Measurements from ENCODE around the gene PSMD12. TPM values are rescaled to one million over a fixed set of nuclear protein-coding genes. Genes with fewer than 3 reads are reported as not detected.

Gene PSMD12
- total and polyA plus RNA-seq, 7 donors = 11.4 to 38.9 (median 30.0) TPM

DNA sequence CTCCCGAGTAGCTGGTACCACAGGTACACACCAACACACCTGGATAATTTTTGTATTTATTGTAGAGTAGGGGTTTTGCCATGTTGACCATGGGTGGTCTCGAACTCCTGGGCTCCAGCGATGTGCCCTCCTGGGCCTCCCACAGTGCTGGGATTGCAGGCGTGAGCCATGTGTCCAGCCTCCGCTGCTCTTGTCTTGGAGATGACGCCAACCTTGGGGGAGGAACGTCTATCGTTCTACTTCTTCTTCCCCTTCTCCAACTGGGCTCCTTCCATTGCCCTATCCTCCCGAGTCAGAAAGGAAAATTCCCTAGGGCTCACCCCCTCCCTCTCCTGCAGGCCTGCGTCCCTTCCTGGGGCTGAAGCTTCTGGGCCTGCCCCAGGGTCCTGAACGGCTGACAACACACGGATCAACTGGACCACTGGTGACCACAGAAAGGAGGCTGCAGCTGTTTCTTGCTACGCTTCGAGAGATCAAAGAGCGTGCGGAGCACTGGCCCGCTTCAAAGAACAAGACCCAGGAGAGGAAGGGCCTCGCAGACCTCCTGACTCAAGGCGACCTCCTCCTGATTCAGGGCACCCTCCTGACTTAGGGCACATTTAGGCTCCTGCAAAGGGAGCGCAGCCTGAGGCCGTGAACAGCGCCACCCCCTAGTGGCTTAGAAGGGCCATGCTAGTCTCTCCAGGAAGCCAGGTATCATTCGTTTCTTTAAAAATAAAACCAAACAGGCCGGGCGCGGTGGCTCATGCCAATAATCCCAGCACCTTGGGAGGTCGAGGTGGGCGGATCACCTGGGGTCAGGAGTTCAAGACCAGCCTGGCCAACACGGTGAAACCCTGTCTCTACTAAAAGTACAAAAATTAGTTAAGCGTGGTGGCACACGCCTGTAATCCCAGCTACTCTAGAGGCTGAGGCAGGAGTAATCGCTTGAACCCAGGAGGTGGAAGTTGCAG lies 72.8 kb downstream of the PSMD12 start:
- intact Hi-C loops (cut with DNase I) = no loop called here

DNA sequence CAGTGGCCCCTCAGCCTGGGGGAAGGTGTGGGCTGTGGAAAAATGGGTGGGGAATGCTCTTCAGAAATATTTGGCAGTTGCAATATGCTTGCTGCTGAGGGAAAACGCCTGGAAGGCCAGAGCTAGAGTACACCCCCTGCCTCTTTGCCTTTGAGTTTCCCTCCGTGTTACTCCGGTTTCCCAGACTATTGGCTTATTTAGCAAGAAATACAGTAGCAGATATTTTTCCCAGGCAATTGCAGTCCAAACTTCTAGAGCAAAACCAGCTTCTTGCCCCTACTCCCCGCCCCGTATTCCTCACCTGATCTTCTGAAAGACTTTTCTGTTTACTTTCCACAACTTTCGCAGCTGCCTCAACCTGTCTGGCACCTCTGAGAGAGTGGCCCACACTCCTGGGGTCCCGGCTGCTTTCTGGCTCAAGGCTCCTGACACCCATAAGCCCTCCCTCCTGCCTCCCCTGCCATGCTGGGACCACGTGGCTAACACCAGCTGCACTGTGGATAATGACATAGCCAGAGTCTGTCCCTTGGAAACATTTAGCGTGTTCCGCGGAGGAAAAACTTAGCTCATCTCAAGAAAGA lies 75.6 kb downstream of the PSMD12 start:
- Histone ChIP-seq H3K36me3 (no peaks in the 10 kb centered on the region), H3K27me3 (no peaks in the 10 kb centered on the region), H3K9me3 (no peaks in the 10 kb centered on the region), H3K4me3 (no peak overlapping the region), H3K4me1 (peaks cover 0 to 12% (median 10%) of the 10 kb centered on the region in 4 donors), H3K27ac (peak overlapping the region in 2 of 4 donors; percentile 17 to 34)
- 83% methylated on average over 11 of the region's 11 CpGs for WGBS, 2 donors
- intact Hi-C loops (cut with DNase I) = no loop called here
- DNase-seq = no peak
- TF ChIP-seq POLR2A (IDR thresholded peaks at IDR 0.05) (no peak), EP300 (IDR thresholded peaks at IDR 0.05) (no peak), POLR2AphosphoS5 (IDR thresholded peaks at IDR 0.05) (no peak)
- TF ChIP-seq, protein P1, sequence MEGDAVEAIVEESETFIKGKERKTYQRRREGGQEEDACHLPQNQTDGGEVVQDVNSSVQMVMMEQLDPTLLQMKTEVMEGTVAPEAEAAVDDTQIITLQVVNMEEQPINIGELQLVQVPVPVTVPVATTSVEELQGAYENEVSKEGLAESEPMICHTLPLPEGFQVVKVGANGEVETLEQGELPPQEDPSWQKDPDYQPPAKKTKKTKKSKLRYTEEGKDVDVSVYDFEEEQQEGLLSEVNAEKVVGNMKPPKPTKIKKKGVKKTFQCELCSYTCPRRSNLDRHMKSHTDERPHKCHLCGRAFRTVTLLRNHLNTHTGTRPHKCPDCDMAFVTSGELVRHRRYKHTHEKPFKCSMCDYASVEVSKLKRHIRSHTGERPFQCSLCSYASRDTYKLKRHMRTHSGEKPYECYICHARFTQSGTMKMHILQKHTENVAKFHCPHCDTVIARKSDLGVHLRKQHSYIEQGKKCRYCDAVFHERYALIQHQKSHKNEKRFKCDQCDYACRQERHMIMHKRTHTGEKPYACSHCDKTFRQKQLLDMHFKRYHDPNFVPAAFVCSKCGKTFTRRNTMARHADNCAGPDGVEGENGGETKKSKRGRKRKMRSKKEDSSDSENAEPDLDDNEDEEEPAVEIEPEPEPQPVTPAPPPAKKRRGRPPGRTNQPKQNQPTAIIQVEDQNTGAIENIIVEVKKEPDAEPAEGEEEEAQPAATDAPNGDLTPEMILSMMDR (IDR thresholded peaks at IDR 0.05) = no peak

More for the DNA sequence above, 72.8 kb downstream of the PSMD12 start:
- 40 to 51% methylated on average over 32 of the region's 32 CpGs for WGBS, 2 donors
- Histone ChIP-seq H3K9me3 (no peaks in the 10 kb centered on the region), H3K4me3 (no peak overlapping the region), H3K27me3 (no peaks in the 10 kb centered on the region), H3K27ac (no peak overlapping the region), H3K36me3 (no peaks in the 10 kb centered on the region), H3K4me1 (peaks cover 0 to 12% (median 10%) of the 10 kb centered on the region in 4 donors)
- peak; percentile 76 for DNase-seq
- TF ChIP-seq POLR2AphosphoS5 (IDR thresholded peaks at IDR 0.05) = no peak
- TF ChIP-seq, protein P1 (IDR thresholded peaks at IDR 0.05) = peak; percentile 10 to 72 (median 59)

DNA sequence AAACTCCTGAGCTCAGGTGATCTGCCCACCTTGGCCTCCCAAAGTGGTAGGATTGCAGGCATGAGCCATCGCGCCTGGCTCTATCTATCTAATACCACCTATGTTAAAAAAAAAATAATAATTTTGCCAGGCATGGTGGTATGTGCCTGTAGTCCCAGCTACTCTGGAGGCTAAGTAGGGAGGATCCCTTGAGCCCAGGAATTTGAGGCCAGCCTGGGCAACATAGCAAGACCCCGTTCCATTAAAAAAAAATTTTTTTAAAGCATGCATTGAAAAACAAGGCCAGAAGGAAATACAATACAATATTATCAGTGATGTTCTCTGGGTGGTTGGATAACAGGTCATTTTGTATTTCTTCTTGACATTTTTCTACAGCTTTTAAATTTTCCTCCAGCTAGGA lies 76.1 kb downstream of the PSMD12 start:
- intact Hi-C loops (cut with DNase I) = no loop called here
- Histone ChIP-seq H3K27ac (no peak overlapping the region), H3K4me1 (peaks cover 0 to 12% (median 10%) of the 10 kb centered on the region in 4 donors), H3K27me3 (no peaks in the 10 kb centered on the region), H3K4me3 (no peak overlapping the region), H3K36me3 (no peaks in the 10 kb centered on the region), H3K9me3 (no peaks in the 10 kb centered on the region)
- WGBS, 2 donors = 95 to 97% methylated on average over 3 of the region's 3 CpGs
- TF ChIP-seq POLR2A (IDR thresholded peaks at IDR 0.05) (no peak), EP300 (IDR thresholded peaks at IDR 0.05) (no peak), POLR2AphosphoS5 (IDR thresholded peaks at IDR 0.05) (no peak)
- TF ChIP-seq, protein P1 (IDR thresholded peaks at IDR 0.05) = no peak
- no peak for DNase-seq

DNA sequence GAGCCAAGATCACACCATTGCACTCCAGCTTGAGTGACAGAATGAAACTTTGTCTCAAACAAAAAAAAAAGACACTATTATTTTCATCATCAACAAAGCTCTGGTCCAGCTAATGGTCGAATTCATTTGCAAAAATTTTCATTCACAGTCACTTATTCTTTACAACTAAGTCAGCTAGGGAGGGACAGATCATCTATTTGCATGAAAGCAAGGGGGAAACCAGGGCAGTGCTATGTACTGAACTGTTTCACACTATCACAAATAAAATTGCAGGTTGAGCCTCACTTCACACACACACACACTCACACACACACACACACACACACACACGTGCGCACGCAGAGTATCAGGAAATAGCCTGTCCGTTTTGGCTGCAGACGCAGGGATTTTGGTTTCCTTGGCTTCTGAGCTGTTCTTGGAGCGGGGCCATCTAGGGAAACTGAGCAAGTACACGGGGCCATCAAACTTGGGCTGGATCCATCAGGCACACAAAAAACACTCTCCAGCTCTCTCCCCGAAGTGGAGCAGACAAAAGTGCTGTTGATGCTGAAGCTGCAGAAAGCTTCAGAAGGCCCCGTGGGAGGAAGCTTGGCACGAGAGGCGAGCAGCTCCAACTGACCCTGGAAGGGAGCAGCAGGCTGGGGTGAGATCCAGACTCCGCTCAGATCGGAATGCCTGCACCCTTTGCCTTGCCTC lies 77.0 kb downstream of the PSMD12 start:
- 40 to 43% methylated on average over 14 of the region's 14 CpGs for WGBS, 2 donors
- peak overlapping the region in 1 of 4 donors; percentile 37 for H3K27ac ChIP-seq
- H3K4me3 ChIP-seq = peak overlapping the region in 1 of 4 donors; percentile 6

More for the DNA sequence above, 77.0 kb downstream of the PSMD12 start:
- Histone ChIP-seq H3K27me3 (no peaks in the 10 kb centered on the region), H3K9me3 (no peaks in the 10 kb centered on the region), H3K4me1 (peaks cover 0 to 12% (median 10%) of the 10 kb centered on the region in 4 donors), H3K36me3 (no peaks in the 10 kb centered on the region)
- peak; percentile 88 for DNase-seq
- no peak for TF ChIP-seq EP300 (IDR thresholded peaks at IDR 0.05)
- no peak for TF ChIP-seq POLR2A (IDR thresholded peaks at IDR 0.05)
- peak in 1 of 4 donors; percentile 12 for TF ChIP-seq POLR2AphosphoS5 (IDR thresholded peaks at IDR 0.05)
- TF ChIP-seq, protein P1 (IDR thresholded peaks at IDR 0.05) = no peak
- intact Hi-C loops (cut with DNase I) = no loop called here

Small RNA genes within 50 kb of the gene (small RNA-seq; reads per million reads assigned to genes)
- gene RF00019 = 0 reads per million in 3 donors

Other genes starting within 250 kb of the PSMD12 start
- 10 to 100 TPM; 31.7 to 61.5 (median 53.6) TPM for gene HELZ, start 121.4 kb downstream of the PSMD12 start, total RNA-seq
- 1 to 10 TPM; 2.4 to 8.6 (median 6.0) TPM for gene HELZ, start 121.4 kb downstream of the PSMD12 start, polyA plus RNA-seq
- gene PITPNC1, start 10.7 kb upstream of the PSMD12 start, total RNA-seq = 10 to 100 TPM in 1 of 4 donors, 1 to 10 TPM in 3; 3.6 to 14.7 (median 7.8) TPM
- gene PITPNC1, start 10.7 kb upstream of the PSMD12 start, polyA plus RNA-seq = 10 to 100 TPM in 1 of 3 donors, 1 to 10 TPM in 2; 3.0 to 15.7 (median 5.3) TPM

Data from sigmoid colon (tissue), 7 donors.